ENCODE measurements around the gene CELF2. TPM values are rescaled to one million over a fixed set of nuclear protein-coding genes. Genes with fewer than 3 reads are reported as not detected.

Gene CELF2
- polyA plus RNA-seq, 2 donors, result 2.2 to 4.0 TPM

DNA sequence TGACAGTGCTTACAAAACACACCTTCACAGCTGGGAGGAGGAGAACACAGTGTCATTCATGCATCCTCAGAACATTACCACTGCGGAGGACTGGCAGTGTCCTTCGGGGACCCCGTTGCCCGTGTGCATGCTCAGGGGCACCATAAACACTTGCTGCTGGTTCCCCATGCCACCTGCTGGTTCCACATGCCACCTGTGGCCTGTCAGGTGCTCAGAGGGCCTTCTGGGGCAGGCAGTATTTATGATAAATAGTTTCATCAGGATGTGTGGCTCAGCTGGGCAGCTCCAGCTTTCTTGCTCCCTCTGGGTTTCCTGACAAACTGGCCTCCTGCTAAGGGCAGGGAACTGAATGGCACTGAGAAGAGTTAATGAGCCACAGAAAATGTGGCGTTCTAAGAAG is 32.1 kb downstream of the CELF2 start:
- Histone ChIP-seq H3K4me3 (ENCODE audit: low read depth in 1 of 2, low read length in 2 of 2) (no peak overlapping the region), H3K27ac (ENCODE audit: low read depth in 2 of 2, low read length in 1 of 2) (no peak overlapping the region), H3K4me1 (ENCODE audit: control insufficient read depth in 2 of 2, insufficient read depth in 2 of 2, low read length in 1 of 2) (peaks cover 0 to 5% of the 10 kb centered on the region in 2 donors), H3K27me3 (ENCODE audit: control insufficient read depth in 1 of 2, insufficient read depth in 2 of 2, low read length in 2 of 2) (no peaks in the 10 kb centered on the region), H3K9me3 (ENCODE audit: control insufficient read depth in 2 of 2, insufficient read depth in 1 of 2, low read depth in 1 of 2, low read length in 1 of 2) (no peaks in the 10 kb centered on the region), H3K36me3 (ENCODE audit: control insufficient read depth in 2 of 2, insufficient read depth in 2 of 2, low read length in 1 of 2) (no peaks in the 10 kb centered on the region)
- 87 to 89% methylated on average over 5 of the region's 5 CpGs for WGBS, 2 donors

GRCh38 chr10:11050301-11051287 is 32.9 kb downstream of the CELF2 start:
- no peaks in the 10 kb centered on the region for H3K36me3 ChIP-seq (ENCODE audit: control insufficient read depth in 2 of 2, insufficient read depth in 2 of 2, low read length in 1 of 2)
- H3K4me1 ChIP-seq (ENCODE audit: control insufficient read depth in 2 of 2, insufficient read depth in 2 of 2, low read length in 1 of 2), result peaks cover 0 to 5% of the 10 kb centered on the region in 2 donors
- H3K9me3 ChIP-seq (ENCODE audit: control insufficient read depth in 2 of 2, insufficient read depth in 1 of 2, low read depth in 1 of 2, low read length in 1 of 2), result no peaks in the 10 kb centered on the region
- WGBS, 2 donors, result 74 to 78% methylated on average over 10 of the region's 10 CpGs
- H3K27ac ChIP-seq (ENCODE audit: low read depth in 2 of 2, low read length in 1 of 2), result no peak overlapping the region
- H3K4me3 ChIP-seq (ENCODE audit: low read depth in 1 of 2, low read length in 2 of 2), result no peak overlapping the region
- no peaks in the 10 kb centered on the region for H3K27me3 ChIP-seq (ENCODE audit: control insufficient read depth in 1 of 2, insufficient read depth in 2 of 2, low read length in 2 of 2)

DNA sequence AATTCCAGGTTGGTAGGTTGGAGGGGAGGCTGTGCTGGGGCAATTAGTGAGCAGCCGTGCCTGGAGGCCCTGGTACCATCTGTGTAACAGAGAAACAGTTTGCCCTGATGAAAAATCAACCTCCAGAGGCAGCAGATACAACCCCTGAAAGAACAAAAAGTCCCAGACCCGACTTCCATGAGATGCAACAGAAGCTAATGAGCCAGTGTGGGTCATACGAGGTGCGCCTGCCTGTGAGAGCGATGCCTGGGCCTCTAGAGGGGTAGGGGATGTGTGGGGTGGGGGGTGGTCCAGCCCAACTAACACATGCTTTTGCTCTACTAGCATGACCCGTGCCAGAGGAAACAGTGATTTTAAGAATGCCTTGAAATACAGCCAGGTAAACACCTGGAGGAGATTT is 39.3 kb downstream of the CELF2 start:
- H3K27ac ChIP-seq (ENCODE audit: low read depth in 2 of 2, low read length in 1 of 2), result no peak overlapping the region

GRCh38 chr10:11057448-11057847 is 39.8 kb downstream of the CELF2 start:
- no peaks in the 10 kb centered on the region for H3K27me3 ChIP-seq (ENCODE audit: control insufficient read depth in 1 of 2, insufficient read depth in 2 of 2, low read length in 2 of 2)
- no peaks in the 10 kb centered on the region for H3K36me3 ChIP-seq (ENCODE audit: control insufficient read depth in 2 of 2, insufficient read depth in 2 of 2, low read length in 1 of 2)
- no peaks in the 10 kb centered on the region for H3K4me1 ChIP-seq (ENCODE audit: control insufficient read depth in 2 of 2, insufficient read depth in 2 of 2, low read length in 1 of 2)
- no peak overlapping the region for H3K4me3 ChIP-seq (ENCODE audit: low read depth in 1 of 2, low read length in 2 of 2)
- H3K9me3 ChIP-seq (ENCODE audit: control insufficient read depth in 2 of 2, insufficient read depth in 1 of 2, low read depth in 1 of 2, low read length in 1 of 2), result no peaks in the 10 kb centered on the region
- WGBS, 2 donors, result 81 to 82% methylated on average over 6 of the region's 6 CpGs
- H3K27ac ChIP-seq (ENCODE audit: low read depth in 2 of 2, low read length in 1 of 2), result no peak overlapping the region

More for the DNA sequence above, 39.3 kb downstream of the CELF2 start:
- WGBS, 2 donors, result 82 to 87% methylated on average over 6 of the region's 6 CpGs
- no peaks in the 10 kb centered on the region for H3K27me3 ChIP-seq (ENCODE audit: control insufficient read depth in 1 of 2, insufficient read depth in 2 of 2, low read length in 2 of 2)
- H3K4me3 ChIP-seq (ENCODE audit: low read depth in 1 of 2, low read length in 2 of 2), result no peak overlapping the region
- no peaks in the 10 kb centered on the region for H3K36me3 ChIP-seq (ENCODE audit: control insufficient read depth in 2 of 2, insufficient read depth in 2 of 2, low read length in 1 of 2)
- no peaks in the 10 kb centered on the region for H3K9me3 ChIP-seq (ENCODE audit: control insufficient read depth in 2 of 2, insufficient read depth in 1 of 2, low read depth in 1 of 2, low read length in 1 of 2)
- H3K4me1 ChIP-seq (ENCODE audit: control insufficient read depth in 2 of 2, insufficient read depth in 2 of 2, low read length in 1 of 2), result no peaks in the 10 kb centered on the region

GRCh38 chr10:11057994-11058393 is 40.3 kb downstream of the CELF2 start:
- no peaks in the 10 kb centered on the region for H3K4me1 ChIP-seq (ENCODE audit: control insufficient read depth in 2 of 2, insufficient read depth in 2 of 2, low read length in 1 of 2)
- H3K27me3 ChIP-seq (ENCODE audit: control insufficient read depth in 1 of 2, insufficient read depth in 2 of 2, low read length in 2 of 2), result no peaks in the 10 kb centered on the region
- no peak overlapping the region for H3K27ac ChIP-seq (ENCODE audit: low read depth in 2 of 2, low read length in 1 of 2)
- H3K9me3 ChIP-seq (ENCODE audit: control insufficient read depth in 2 of 2, insufficient read depth in 1 of 2, low read depth in 1 of 2, low read length in 1 of 2), result no peaks in the 10 kb centered on the region
- WGBS, 2 donors, result 49 to 61% methylated on average over 4 of the region's 4 CpGs
- no peak overlapping the region for H3K4me3 ChIP-seq (ENCODE audit: low read depth in 1 of 2, low read length in 2 of 2)
- no peaks in the 10 kb centered on the region for H3K36me3 ChIP-seq (ENCODE audit: control insufficient read depth in 2 of 2, insufficient read depth in 2 of 2, low read length in 1 of 2)

- Histone ChIP-seq H3K4me1 (ENCODE audit: control insufficient read depth in 2 of 2, insufficient read depth in 2 of 2, low read length in 1 of 2) (no peaks in the 10 kb centered on the region), H3K27me3 (ENCODE audit: control insufficient read depth in 1 of 2, insufficient read depth in 2 of 2, low read length in 2 of 2) (no peaks in the 10 kb centered on the region), H3K9me3 (ENCODE audit: control insufficient read depth in 2 of 2, insufficient read depth in 1 of 2, low read depth in 1 of 2, low read length in 1 of 2) (no peaks in the 10 kb centered on the region), H3K36me3 (ENCODE audit: control insufficient read depth in 2 of 2, insufficient read depth in 2 of 2, low read length in 1 of 2) (no peaks in the 10 kb centered on the region), H3K4me3 (ENCODE audit: low read depth in 1 of 2, low read length in 2 of 2) (no peak overlapping the region), H3K27ac (ENCODE audit: low read depth in 2 of 2, low read length in 1 of 2) (no peak overlapping the region)
- WGBS, 2 donors, result 73 to 79% methylated on average over 8 of the region's 8 CpGs
Measured at GRCh38 chr10:11058965-11059364, 41.3 kb downstream of the CELF2 start.

DNA sequence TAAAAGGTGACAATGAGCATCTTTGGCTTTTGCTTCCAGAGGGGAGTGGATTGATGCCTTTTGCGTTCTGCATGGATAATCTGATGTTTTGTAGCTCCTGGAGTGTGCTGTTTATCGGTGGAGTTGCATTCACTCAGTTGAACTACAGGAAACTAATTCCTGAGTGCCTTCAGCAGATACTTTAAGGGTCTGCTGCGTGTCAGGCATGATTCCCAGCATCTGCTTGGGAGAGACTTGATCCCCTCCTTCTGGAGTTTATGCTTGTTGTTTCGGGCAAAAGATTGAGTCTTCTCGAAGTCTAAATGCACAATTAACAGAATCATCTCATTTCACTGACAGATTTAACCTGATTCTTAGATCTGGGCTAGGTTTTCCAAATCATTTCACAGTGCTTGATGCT is 46.2 kb downstream of the CELF2 start:
- Histone ChIP-seq H3K4me3 (ENCODE audit: low read depth in 1 of 2, low read length in 2 of 2) (no peak overlapping the region), H3K4me1 (ENCODE audit: control insufficient read depth in 2 of 2, insufficient read depth in 2 of 2, low read length in 1 of 2) (no peaks in the 10 kb centered on the region), H3K27me3 (ENCODE audit: control insufficient read depth in 1 of 2, insufficient read depth in 2 of 2, low read length in 2 of 2) (no peaks in the 10 kb centered on the region), H3K36me3 (ENCODE audit: control insufficient read depth in 2 of 2, insufficient read depth in 2 of 2, low read length in 1 of 2) (no peaks in the 10 kb centered on the region), H3K27ac (ENCODE audit: low read depth in 2 of 2, low read length in 1 of 2) (no peak overlapping the region), H3K9me3 (ENCODE audit: control insufficient read depth in 2 of 2, insufficient read depth in 1 of 2, low read depth in 1 of 2, low read length in 1 of 2) (no peaks in the 10 kb centered on the region)
- WGBS, 2 donors, result 75 to 77% methylated on average over 5 of the region's 5 CpGs

GRCh38 chr10:11064832-11065231 is 47.2 kb downstream of the CELF2 start:
- Histone ChIP-seq H3K27ac (ENCODE audit: low read depth in 2 of 2, low read length in 1 of 2) (no peak overlapping the region), H3K4me3 (ENCODE audit: low read depth in 1 of 2, low read length in 2 of 2) (no peak overlapping the region), H3K9me3 (ENCODE audit: control insufficient read depth in 2 of 2, insufficient read depth in 1 of 2, low read depth in 1 of 2, low read length in 1 of 2) (no peaks in the 10 kb centered on the region), H3K4me1 (ENCODE audit: control insufficient read depth in 2 of 2, insufficient read depth in 2 of 2, low read length in 1 of 2) (no peaks in the 10 kb centered on the region), H3K27me3 (ENCODE audit: control insufficient read depth in 1 of 2, insufficient read depth in 2 of 2, low read length in 2 of 2) (no peaks in the 10 kb centered on the region), H3K36me3 (ENCODE audit: control insufficient read depth in 2 of 2, insufficient read depth in 2 of 2, low read length in 1 of 2) (no peaks in the 10 kb centered on the region)
- 87 to 91% methylated on average over 4 of the region's 4 CpGs for WGBS, 2 donors

GRCh38 chr10:11065567-11065966 is 47.9 kb downstream of the CELF2 start:
- H3K27ac ChIP-seq (ENCODE audit: low read depth in 2 of 2, low read length in 1 of 2), result no peak overlapping the region
- 84 to 88% methylated on average over 4 of the region's 4 CpGs for WGBS, 2 donors

GRCh38 chr10:11066520-11066919 is 48.8 kb downstream of the CELF2 start:
- no peaks in the 10 kb centered on the region for H3K27me3 ChIP-seq (ENCODE audit: control insufficient read depth in 1 of 2, insufficient read depth in 2 of 2, low read length in 2 of 2)
- no peaks in the 10 kb centered on the region for H3K4me1 ChIP-seq (ENCODE audit: control insufficient read depth in 2 of 2, insufficient read depth in 2 of 2, low read length in 1 of 2)
- H3K27ac ChIP-seq (ENCODE audit: low read depth in 2 of 2, low read length in 1 of 2), result no peak overlapping the region
- 88 to 93% methylated on average over 4 of the region's 4 CpGs for WGBS, 2 donors
- H3K4me3 ChIP-seq (ENCODE audit: low read depth in 1 of 2, low read length in 2 of 2), result no peak overlapping the region
- H3K36me3 ChIP-seq (ENCODE audit: control insufficient read depth in 2 of 2, insufficient read depth in 2 of 2, low read length in 1 of 2), result no peaks in the 10 kb centered on the region
- H3K9me3 ChIP-seq (ENCODE audit: control insufficient read depth in 2 of 2, insufficient read depth in 1 of 2, low read depth in 1 of 2, low read length in 1 of 2), result no peaks in the 10 kb centered on the region

More at GRCh38 chr10:11065567-11065966, 47.9 kb downstream of the CELF2 start:
- no peak overlapping the region for H3K4me3 ChIP-seq (ENCODE audit: low read depth in 1 of 2, low read length in 2 of 2)
- H3K4me1 ChIP-seq (ENCODE audit: control insufficient read depth in 2 of 2, insufficient read depth in 2 of 2, low read length in 1 of 2), result no peaks in the 10 kb centered on the region
- H3K27me3 ChIP-seq (ENCODE audit: control insufficient read depth in 1 of 2, insufficient read depth in 2 of 2, low read length in 2 of 2), result no peaks in the 10 kb centered on the region
- H3K9me3 ChIP-seq (ENCODE audit: control insufficient read depth in 2 of 2, insufficient read depth in 1 of 2, low read depth in 1 of 2, low read length in 1 of 2), result no peaks in the 10 kb centered on the region
- no peaks in the 10 kb centered on the region for H3K36me3 ChIP-seq (ENCODE audit: control insufficient read depth in 2 of 2, insufficient read depth in 2 of 2, low read length in 1 of 2)
